ENCODE measurements around the gene ZNF521.

ZNF521 gene

GRCh38 chr18:25351777-25352628, at the start of gene ZNF521:
Gene ZNF521 (minus strand): TSS chr18:25352166. CDS start chr18:25350946, 1,220 bp downstream.
- peak within 1 kb of the TSS; percentile 75 for H3K27ac ChIP-seq (ENCODE audit: low read length)
- peak within 1 kb of the TSS; percentile 85 for H3K4me3 ChIP-seq (ENCODE audit: low read length)
- no peaks in the 10 kb centered on the region for H3K36me3 ChIP-seq (ENCODE audit: control insufficient read depth, low read depth, low read length)
- no peaks in the 10 kb centered on the region for H3K9me3 ChIP-seq (ENCODE audit: control insufficient read depth, low read depth, low read length)
- H3K27me3 ChIP-seq (ENCODE audit: control insufficient read depth, insufficient read depth, low read length), result peaks cover 35% of the 10 kb centered on the region
- peak within 1 kb of the TSS; percentile 91 for H3K9ac ChIP-seq (ENCODE audit: low read length)
- peaks cover 8% of the 10 kb centered on the region for H3K4me1 ChIP-seq (ENCODE audit: control insufficient read depth, low read depth, low read length)

- Histone ChIP-seq H3K4me3 (ENCODE audit: low read length) (no peak overlapping the region), H3K27me3 (ENCODE audit: control insufficient read depth, insufficient read depth, low read length) (no peaks in the 10 kb centered on the region), H3K9ac (ENCODE audit: low read length) (no peak overlapping the region), H3K9me3 (ENCODE audit: control insufficient read depth, low read depth, low read length) (no peaks in the 10 kb centered on the region), H3K36me3 (ENCODE audit: control insufficient read depth, low read depth, low read length) (no peaks in the 10 kb centered on the region), H3K27ac (ENCODE audit: low read length) (no peak overlapping the region), H3K4me1 (ENCODE audit: control insufficient read depth, low read depth, low read length) (no peaks in the 10 kb centered on the region)
Measured at GRCh38 chr18:25399554-25399953, 47.6 kb upstream of the ZNF521 start.

- no peak overlapping the region for H3K27ac ChIP-seq (ENCODE audit: low read length)
- H3K27me3 ChIP-seq (ENCODE audit: control insufficient read depth, insufficient read depth, low read length), result no peaks in the 10 kb centered on the region
- no peaks in the 10 kb centered on the region for H3K36me3 ChIP-seq (ENCODE audit: control insufficient read depth, low read depth, low read length)
- H3K9me3 ChIP-seq (ENCODE audit: control insufficient read depth, low read depth, low read length), result no peaks in the 10 kb centered on the region
- H3K4me3 ChIP-seq (ENCODE audit: low read length), result no peak overlapping the region
- no peaks in the 10 kb centered on the region for H3K4me1 ChIP-seq (ENCODE audit: control insufficient read depth, low read depth, low read length)
- H3K9ac ChIP-seq (ENCODE audit: low read length), result no peak overlapping the region
Measured at GRCh38 chr18:25392192-25392591, 40.2 kb upstream of the ZNF521 start.

GRCh38 chr18:25373432-25374179, 21.6 kb upstream of the ZNF521 start:
- no peaks in the 10 kb centered on the region for H3K4me1 ChIP-seq (ENCODE audit: control insufficient read depth, low read depth, low read length)
- no peaks in the 10 kb centered on the region for H3K27me3 ChIP-seq (ENCODE audit: control insufficient read depth, insufficient read depth, low read length)
- H3K27ac ChIP-seq (ENCODE audit: low read length), result no peak overlapping the region

GRCh38 chr18:25370391-25370790, 18.4 kb upstream of the ZNF521 start:
- no peak overlapping the region for H3K27ac ChIP-seq (ENCODE audit: low read length)
- H3K27me3 ChIP-seq (ENCODE audit: control insufficient read depth, insufficient read depth, low read length), result no peaks in the 10 kb centered on the region
- no peaks in the 10 kb centered on the region for H3K9me3 ChIP-seq (ENCODE audit: control insufficient read depth, low read depth, low read length)
- no peaks in the 10 kb centered on the region for H3K4me1 ChIP-seq (ENCODE audit: control insufficient read depth, low read depth, low read length)
- H3K36me3 ChIP-seq (ENCODE audit: control insufficient read depth, low read depth, low read length), result no peaks in the 10 kb centered on the region
- H3K9ac ChIP-seq (ENCODE audit: low read length), result no peak overlapping the region
- no peak overlapping the region for H3K4me3 ChIP-seq (ENCODE audit: low read length)

More at GRCh38 chr18:25373432-25374179, 21.6 kb upstream of the ZNF521 start:
- Histone ChIP-seq H3K36me3 (ENCODE audit: control insufficient read depth, low read depth, low read length) (no peaks in the 10 kb centered on the region), H3K4me3 (ENCODE audit: low read length) (no peak overlapping the region), H3K9ac (ENCODE audit: low read length) (no peak overlapping the region), H3K9me3 (ENCODE audit: control insufficient read depth, low read depth, low read length) (no peaks in the 10 kb centered on the region)

- no peak overlapping the region for H3K27ac ChIP-seq (ENCODE audit: low read length)
- H3K36me3 ChIP-seq (ENCODE audit: control insufficient read depth, low read depth, low read length), result no peaks in the 10 kb centered on the region
- H3K4me3 ChIP-seq (ENCODE audit: low read length), result no peak overlapping the region
- H3K9me3 ChIP-seq (ENCODE audit: control insufficient read depth, low read depth, low read length), result no peaks in the 10 kb centered on the region
- no peaks in the 10 kb centered on the region for H3K4me1 ChIP-seq (ENCODE audit: control insufficient read depth, low read depth, low read length)
- H3K9ac ChIP-seq (ENCODE audit: low read length), result no peak overlapping the region
- H3K27me3 ChIP-seq (ENCODE audit: control insufficient read depth, insufficient read depth, low read length), result no peaks in the 10 kb centered on the region
Measured at GRCh38 chr18:25365242-25365641, 13.3 kb upstream of the ZNF521 start.

- Histone ChIP-seq H3K36me3 (ENCODE audit: control insufficient read depth, low read depth, low read length) (no peaks in the 10 kb centered on the region), H3K9me3 (ENCODE audit: control insufficient read depth, low read depth, low read length) (no peaks in the 10 kb centered on the region), H3K9ac (ENCODE audit: low read length) (no peak overlapping the region), H3K27me3 (ENCODE audit: control insufficient read depth, insufficient read depth, low read length) (no peaks in the 10 kb centered on the region), H3K27ac (ENCODE audit: low read length) (no peak overlapping the region), H3K4me1 (ENCODE audit: control insufficient read depth, low read depth, low read length) (no peaks in the 10 kb centered on the region), H3K4me3 (ENCODE audit: low read length) (no peak overlapping the region)
Measured at GRCh38 chr18:25364732-25365131, 12.8 kb upstream of the ZNF521 start.

GRCh38 chr18:25360301-25360899, 8.4 kb upstream of the ZNF521 start:
- H3K4me3 ChIP-seq (ENCODE audit: low read length), result no peak overlapping the region
- H3K27me3 ChIP-seq (ENCODE audit: control insufficient read depth, insufficient read depth, low read length), result no peaks in the 10 kb centered on the region
- no peaks in the 10 kb centered on the region for H3K4me1 ChIP-seq (ENCODE audit: control insufficient read depth, low read depth, low read length)
- no peak overlapping the region for H3K27ac ChIP-seq (ENCODE audit: low read length)
- H3K36me3 ChIP-seq (ENCODE audit: control insufficient read depth, low read depth, low read length), result no peaks in the 10 kb centered on the region
- H3K9ac ChIP-seq (ENCODE audit: low read length), result no peak overlapping the region
- no peaks in the 10 kb centered on the region for H3K9me3 ChIP-seq (ENCODE audit: control insufficient read depth, low read depth, low read length)

- Histone ChIP-seq H3K27ac (ENCODE audit: low read length) (no peak overlapping the region), H3K4me3 (ENCODE audit: low read length) (peak overlapping the region; percentile 79), H3K27me3 (ENCODE audit: control insufficient read depth, insufficient read depth, low read length) (peaks cover 24% of the 10 kb centered on the region), H3K4me1 (ENCODE audit: control insufficient read depth, low read depth, low read length) (peaks cover 8% of the 10 kb centered on the region), H3K9ac (ENCODE audit: low read length) (peak overlapping the region; percentile 7), H3K36me3 (ENCODE audit: control insufficient read depth, low read depth, low read length) (no peaks in the 10 kb centered on the region), H3K9me3 (ENCODE audit: control insufficient read depth, low read depth, low read length) (no peaks in the 10 kb centered on the region)
Measured at GRCh38 chr18:25353080-25353479, 1.1 kb upstream of the ZNF521 start.

GRCh38 chr18:25352629-25353005, 651 bp upstream of the ZNF521 start:
- Histone ChIP-seq H3K27me3 (ENCODE audit: control insufficient read depth, insufficient read depth, low read length) (peaks cover 29% of the 10 kb centered on the region), H3K27ac (ENCODE audit: low read length) (no peak overlapping the region), H3K36me3 (ENCODE audit: control insufficient read depth, low read depth, low read length) (no peaks in the 10 kb centered on the region)

GRCh38 chr18:25351280-25351775, 638 bp downstream of the ZNF521 start:
- H3K4me3 ChIP-seq (ENCODE audit: low read length), result peak overlapping the region; percentile 85
- peak overlapping the region; percentile 31 for H3K27ac ChIP-seq (ENCODE audit: low read length)
- H3K36me3 ChIP-seq (ENCODE audit: control insufficient read depth, low read depth, low read length), result no peaks in the 10 kb centered on the region
- H3K4me1 ChIP-seq (ENCODE audit: control insufficient read depth, low read depth, low read length), result peaks cover 8% of the 10 kb centered on the region
- H3K9me3 ChIP-seq (ENCODE audit: control insufficient read depth, low read depth, low read length), result no peaks in the 10 kb centered on the region
- peaks cover 35% of the 10 kb centered on the region for H3K27me3 ChIP-seq (ENCODE audit: control insufficient read depth, insufficient read depth, low read length)
- H3K9ac ChIP-seq (ENCODE audit: low read length), result peak overlapping the region; percentile 91

More at GRCh38 chr18:25352629-25353005, 651 bp upstream of the ZNF521 start:
- Histone ChIP-seq H3K4me3 (ENCODE audit: low read length) (peak overlapping the region; percentile 79), H3K9ac (ENCODE audit: low read length) (peak overlapping the region; percentile 30), H3K4me1 (ENCODE audit: control insufficient read depth, low read depth, low read length) (peaks cover 8% of the 10 kb centered on the region), H3K9me3 (ENCODE audit: control insufficient read depth, low read depth, low read length) (no peaks in the 10 kb centered on the region)

All from iPS-18a (cell line).